ENCODE measurements around the gene HMGCS1.
"Not testable (repeated sequence)": the region's sequence is repeated elsewhere in the genome, so short reads cannot be mapped to it uniquely, and the experiment has no call there.

HMGCS1 gene

GRCh38 chr5:43273552-43273951 is 39.7 kb downstream of the HMGCS1 start:
- no peak for DNase-seq

- no peak for DNase-seq
These were observed 42.6 kb downstream of the HMGCS1 start for GRCh38 chr5:43270645-43271044.

GRCh38 chr5:43268188-43268820 is 44.9 kb downstream of the HMGCS1 start:
- no peak for DNase-seq

GRCh38 chr5:43262269-43262668 is 50.9 kb downstream of the HMGCS1 start:
- not testable (repeated sequence) for DNase-seq

GRCh38 chr5:43258116-43258515 is 55.1 kb downstream of the HMGCS1 start:
- DNase-seq, result no peak

- DNase-seq, result no peak
These were observed 56.8 kb downstream of the HMGCS1 start for GRCh38 chr5:43256261-43256966.

GRCh38 chr5:43255704-43256103 is 57.5 kb downstream of the HMGCS1 start:
- DNase-seq, result no peak

- DNase-seq, result no peak
These were observed 61.5 kb downstream of the HMGCS1 start for GRCh38 chr5:43251754-43252153.

- no peak for DNase-seq
These were observed 67.4 kb downstream of the HMGCS1 start for GRCh38 chr5:43245724-43246385.

GRCh38 chr5:43244823-43245565 is 68.2 kb downstream of the HMGCS1 start:
- DNase-seq, result no peak

- no peak for DNase-seq
These were observed 69.9 kb downstream of the HMGCS1 start for GRCh38 chr5:43243270-43243669.

- no peak for DNase-seq
These were observed 71.0 kb downstream of the HMGCS1 start for GRCh38 chr5:43242196-43242595.

Measured in effector CD8-positive, alpha-beta T cell (primary cell).